MM.1S (cell line): ENCODE data around the gene SCARB2.

Source experiments
- CTCF ChIP-seq: fragments of 300-600 bp; sonication (generic); IDR thresholded peaks from 2 replicates; pipeline ENCODE4 v1.5.1; 2016; ENCODE audit warnings: antibody characterized with exemption, low read length, mixed read lengths
- EZH2 ChIP-seq: fragments of 300-600 bp; sonication (generic); optimal IDR thresholded peaks from 2 replicates; pipeline ENCODE3; 2017; ENCODE audit warnings: low read depth, mild to moderate bottlenecking, antibody characterized with exemption, low read length, mixed read lengths
- EZH2phosphoT487 ChIP-seq: fragments of 300-600 bp; sonication (generic); IDR thresholded peaks from 2 replicates; pipeline ENCODE4 v1.6.1; 2018; ENCODE audit warnings: antibody characterized with exemption, low read length

GRCh38 chr4:76240236-76240635 is 26.6 kb upstream of the SCARB2 start:
- no peak for TF ChIP-seq EZH2phosphoT487
- no peak for TF ChIP-seq CTCF
- TF ChIP-seq EZH2 = no peak
